COR-L47 (cell line): ENCODE data around the gene OR9G4.

Experiments used
- DNase-seq: peaks from one replicate; lab custom pipeline; 2025; lab: John Stamatoyannopoulos, UW

The OR9G4 gene

DNA sequence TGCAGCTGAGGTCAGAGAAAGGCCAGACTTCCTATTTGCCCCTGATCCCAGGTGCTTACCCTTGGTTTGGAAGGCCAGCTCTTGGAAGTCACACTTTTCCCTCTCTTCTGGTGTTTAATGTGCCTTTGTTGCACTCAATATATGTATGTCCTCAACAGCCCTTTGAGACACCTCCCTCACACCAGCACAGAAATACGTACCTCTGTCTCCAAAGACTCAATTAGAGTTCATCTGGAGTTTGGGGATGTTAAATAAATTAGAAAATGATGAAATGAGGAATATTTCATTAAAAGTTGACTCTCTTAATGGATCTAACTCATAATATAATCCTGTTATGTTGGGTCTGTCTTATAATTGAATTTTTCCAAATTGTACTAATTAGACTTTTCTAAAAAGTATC lies at the start of gene OR9G4:
OR9G4 (minus strand) TSS at position 101 of the 400 bp plus-strand sequence. CDS start 4,931 bp downstream, outside the sequence.
- DNase-seq = no peak

GRCh38 chr11:56783448-56784041 lies 35.0 kb upstream of the OR9G4 start:
- peak; percentile 70 for DNase-seq

DNA sequence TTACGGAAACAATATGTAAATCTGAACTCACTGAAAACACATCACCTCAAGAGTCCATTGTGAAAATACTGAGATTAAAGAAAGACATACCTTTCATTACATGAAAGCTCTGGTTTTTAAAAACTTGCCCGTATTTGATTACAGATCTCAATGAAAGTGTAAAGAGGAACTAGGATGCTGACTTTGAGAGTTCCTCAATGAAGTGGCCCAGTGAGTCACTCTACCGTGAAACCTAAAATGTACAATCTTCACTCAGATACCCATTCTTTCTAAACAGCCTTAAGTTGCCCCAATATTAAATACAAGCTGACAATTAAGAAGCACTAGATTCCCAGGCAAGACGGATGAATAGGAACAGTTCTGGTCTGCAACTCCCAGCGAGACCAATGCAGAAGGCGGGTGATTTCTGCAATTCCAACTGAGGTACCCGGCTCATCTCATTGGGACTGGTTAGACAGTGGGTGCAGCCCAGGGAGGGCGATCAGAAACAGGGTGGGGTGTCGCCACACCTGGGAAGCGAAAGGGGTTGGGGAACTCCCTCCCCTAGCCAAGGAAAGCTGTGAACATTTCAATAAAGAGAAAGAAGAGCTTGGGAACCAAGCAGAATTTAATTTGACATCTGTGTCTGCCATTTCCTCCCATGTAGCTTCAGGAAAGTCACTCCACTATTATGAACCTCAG lies 33.8 kb upstream of the OR9G4 start:
- DNase-seq = no peak

DNA sequence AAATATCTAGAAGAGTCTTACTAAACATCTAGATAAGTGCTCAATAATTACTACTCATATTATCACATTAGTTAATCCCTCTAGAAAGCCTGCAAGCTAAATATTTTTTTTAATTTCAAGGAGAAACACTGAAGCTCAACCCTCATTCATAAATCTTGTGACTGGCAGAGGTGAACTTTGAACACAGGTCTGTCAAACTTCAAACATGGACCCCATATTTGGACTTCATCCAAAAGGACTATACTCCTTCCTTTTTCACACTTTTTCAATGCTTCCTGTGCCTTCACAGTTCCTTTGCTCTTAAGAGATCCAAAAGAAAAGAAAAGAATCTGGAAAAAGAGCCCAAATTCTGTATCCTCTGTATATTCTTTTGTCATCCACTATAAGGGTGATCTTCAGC lies 28.3 kb upstream of the OR9G4 start:
- DNase-seq = no peak

DNA sequence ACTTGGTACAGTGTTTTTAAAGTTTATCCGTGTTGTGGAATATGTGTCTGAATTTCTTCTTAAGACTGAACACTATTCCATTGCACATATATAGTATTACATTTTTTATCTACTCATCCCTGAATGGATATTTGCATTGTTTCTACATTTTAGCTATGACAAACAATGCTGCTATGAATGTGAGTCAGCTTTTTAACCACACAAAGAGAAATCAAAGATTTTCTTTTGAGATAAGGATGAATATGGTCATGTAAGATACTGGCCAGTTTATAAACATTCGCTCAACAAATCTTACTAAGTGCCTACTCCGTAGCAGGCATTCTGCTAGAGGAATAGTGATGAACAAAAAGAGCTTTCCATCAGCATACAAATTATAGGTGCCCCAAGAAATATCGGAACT lies 16.5 kb upstream of the OR9G4 start:
- DNase-seq = no peak

GRCh38 chr11:56751480-56751879 lies 3.0 kb upstream of the OR9G4 start:
- no peak for DNase-seq

DNA sequence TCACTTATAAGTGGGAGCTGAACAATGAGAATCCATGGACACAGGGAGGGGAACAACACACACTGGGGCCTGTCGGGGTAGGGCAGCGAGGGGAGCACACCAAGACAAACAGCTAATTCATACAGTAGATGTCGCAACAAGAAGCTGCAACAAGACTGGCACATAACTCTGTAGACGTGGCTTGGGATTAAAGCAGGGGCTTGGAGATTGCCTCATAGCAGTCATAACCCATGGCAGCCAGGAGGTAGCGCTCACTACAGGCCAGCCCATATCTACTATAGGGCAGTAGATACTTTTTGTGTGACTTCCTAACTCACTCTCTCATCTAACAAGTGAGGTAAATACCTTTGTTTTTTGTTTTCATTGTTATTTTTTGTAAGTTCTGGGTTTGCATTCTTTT lies 1.7 kb upstream of the OR9G4 start:
- no peak for DNase-seq

DNA sequence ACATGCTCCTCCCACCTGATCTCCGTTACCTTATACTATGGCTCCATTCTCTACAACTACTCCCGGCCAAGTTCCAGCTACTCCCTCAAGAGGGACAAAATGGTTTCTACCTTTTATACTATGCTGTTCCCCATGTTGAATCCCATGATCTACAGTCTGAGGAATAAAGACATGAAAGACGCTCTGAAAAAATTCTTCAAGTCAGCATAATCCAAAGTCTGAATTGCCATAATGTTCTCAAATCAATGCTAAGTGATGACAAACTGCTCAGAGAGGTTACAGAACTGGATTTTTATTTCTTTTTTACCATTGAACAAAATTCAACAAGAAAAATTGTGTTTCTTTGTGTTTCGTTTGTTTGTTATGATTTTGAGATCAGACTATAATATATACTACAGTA lies 7.6 kb downstream of the OR9G4 start:
- no peak for DNase-seq

GRCh38 chr11:56740107-56740506 lies 8.4 kb downstream of the OR9G4 start:
- DNase-seq = no peak

DNA sequence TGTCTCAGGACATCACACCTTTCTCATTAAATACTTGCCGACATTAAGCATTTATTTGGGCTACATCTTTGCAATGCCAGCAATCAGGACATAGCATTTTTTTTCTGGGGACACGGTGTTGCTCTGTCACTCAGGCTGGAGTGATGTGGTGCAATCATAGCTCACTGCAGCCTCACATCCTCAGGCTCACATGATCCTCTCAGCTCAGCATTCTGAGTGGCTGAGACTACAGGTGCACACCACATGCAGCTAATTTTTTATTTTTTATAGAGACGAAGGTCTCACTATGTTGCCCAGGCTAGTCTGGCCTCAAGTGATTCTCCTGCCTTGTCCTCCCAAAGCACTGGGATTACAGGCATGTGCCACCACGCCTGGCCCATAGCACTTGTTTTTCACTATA lies 28.0 kb downstream of the OR9G4 start:
- no peak for DNase-seq

- DNase-seq = no peak
Observed at GRCh38 chr11:56716379-56716854, 32.1 kb downstream of the OR9G4 start.

DNA sequence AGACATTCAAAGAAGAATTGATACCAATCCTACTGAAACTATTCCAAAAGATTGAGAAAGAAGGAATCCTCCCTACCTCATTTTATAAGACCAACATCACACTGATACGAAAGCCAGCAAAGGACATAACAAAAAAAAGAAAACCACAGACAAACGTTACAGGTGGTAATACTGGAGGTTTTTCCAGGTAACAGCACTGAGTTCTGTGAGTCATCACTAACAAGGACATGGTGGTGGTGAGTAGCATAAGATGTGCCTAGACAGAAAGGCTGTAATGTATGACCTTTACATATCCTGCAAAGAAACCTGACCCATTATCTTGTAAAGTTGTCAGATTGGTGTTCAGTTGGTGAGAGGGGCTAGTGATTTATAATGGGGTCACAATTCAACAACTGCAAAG lies 34.3 kb downstream of the OR9G4 start:
- no peak for DNase-seq

DNA sequence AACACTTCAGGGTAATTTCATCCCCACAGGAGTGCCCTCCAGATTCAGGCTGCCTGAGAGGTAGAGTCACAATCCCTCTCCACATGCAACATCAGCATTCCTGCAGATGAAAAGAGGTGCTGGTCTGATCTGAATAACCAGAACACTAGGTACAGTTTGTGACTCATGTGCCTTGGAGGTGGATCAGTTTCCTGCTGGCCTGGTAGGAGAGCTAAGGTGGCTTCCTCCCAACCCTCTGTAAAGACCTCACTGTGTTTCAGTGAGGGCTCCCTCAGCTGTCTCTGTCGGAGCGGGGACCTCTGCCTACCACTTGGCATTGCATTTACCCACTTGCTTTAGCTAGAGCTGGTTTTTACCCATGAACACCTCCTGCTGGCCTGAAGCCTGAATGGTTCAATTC lies 42.0 kb downstream of the OR9G4 start:
- no peak for DNase-seq

DNA sequence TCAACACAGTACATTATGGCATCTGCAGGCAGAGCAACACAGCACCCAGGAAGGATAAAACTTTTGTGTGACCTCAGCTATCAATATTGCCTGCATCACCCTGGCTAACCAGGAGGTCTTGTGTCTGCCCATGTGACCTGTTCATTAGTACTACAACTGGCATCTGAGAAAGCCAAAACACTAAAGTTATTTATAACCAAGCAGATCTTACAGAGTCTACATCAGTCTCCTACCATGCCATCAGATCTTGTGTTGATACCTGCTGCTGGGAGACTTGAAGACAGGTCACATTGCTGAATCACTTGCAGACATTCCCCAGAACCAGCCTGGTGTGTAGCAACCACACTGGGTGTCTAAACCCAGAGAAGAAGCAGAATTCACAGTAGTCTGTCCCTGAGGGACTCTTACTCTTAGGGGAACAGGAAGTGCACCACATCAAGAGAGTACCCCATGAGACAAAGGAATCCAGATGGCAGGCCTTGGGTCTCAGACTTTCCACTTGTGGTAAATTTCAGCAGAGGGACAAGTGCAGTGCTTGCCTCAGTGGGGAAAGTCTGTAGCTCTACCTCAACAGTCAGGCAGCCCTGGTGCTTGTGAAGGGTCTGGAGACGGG lies 42.6 kb downstream of the OR9G4 start:
- no peak for DNase-seq

DNA sequence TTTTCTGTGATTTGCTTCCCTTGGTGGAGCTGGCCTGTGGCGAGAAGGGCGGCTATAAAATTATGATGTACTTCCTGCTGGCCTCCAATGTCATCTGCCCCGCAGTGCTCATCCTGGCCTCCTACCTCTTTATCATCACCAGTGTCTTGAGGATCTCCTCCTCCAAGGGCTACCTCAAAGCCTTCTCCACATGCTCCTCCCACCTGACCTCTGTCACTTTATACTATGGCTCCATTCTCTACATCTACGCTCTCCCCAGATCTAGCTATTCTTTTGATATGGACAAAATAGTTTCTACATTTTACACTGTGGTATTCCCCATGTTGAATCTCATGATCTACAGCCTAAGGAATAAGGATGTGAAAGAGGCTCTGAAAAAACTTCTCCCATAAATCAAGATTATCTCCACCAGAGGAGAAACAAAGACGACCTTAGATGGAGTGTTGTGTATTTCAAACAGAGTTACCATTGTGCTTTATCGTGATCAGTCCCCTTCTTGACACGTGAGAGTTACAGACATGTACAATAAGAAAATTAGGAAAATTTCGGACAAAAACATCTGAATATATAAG lies 47.5 kb downstream of the OR9G4 start:
- no peak for DNase-seq

DNA sequence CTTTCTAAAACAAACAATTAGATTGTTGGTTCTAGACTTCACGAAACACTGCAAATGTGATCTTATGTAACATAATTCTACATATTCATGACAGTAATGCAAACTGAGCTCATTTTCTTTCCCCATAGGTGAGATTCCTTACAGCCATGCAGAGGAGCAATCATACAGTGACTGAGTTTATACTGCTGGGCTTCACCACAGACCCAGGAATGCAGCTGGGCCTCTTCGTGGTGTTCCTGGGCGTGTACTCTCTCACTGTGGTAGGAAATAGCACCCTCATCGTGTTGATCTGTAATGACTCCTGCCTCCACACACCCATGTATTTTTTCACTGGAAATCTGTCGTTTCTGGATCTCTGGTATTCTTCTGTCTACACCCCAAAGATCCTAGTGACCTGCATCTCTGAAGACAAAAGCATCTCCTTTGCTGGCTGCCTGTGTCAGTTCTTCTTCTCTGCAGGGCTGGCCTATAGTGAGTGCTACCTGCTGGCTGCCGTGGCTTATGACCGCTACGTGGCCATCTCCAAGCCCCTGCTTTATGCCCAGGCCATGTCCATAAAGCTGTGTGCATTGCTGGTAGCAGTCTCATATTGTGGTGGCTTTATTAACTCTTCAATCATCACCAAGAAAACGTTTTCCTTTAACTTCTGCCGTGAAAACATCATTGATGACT lies 48.1 kb downstream of the OR9G4 start:
- no peak for DNase-seq

DNA sequence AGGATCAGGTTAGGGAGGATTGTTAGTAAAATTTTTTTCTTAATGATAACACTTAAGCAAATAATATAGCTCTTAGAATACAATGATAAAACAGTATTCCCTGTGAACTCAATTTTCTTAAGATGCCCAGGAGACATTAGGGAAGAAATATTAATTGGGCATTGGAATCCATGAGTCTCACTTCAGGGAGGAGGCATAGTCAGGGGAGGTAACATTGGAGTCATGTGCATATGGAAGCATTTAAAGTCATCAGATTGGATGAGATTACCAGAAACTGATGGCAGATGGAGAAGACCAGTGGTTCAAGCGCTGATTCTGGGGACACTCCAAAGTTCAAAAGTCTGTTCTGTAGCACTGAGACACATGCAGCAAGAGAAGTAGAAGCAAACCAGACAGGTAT lies 49.7 kb downstream of the OR9G4 start, which contains the start of gene OR9G1:
OR9G1 (plus strand) TSS at position 301 of the 400 bp plus-strand sequence. CDS start 1,293 bp downstream, outside the sequence.
- DNase-seq = no peak

GRCh38 chr11:56693428-56693827 lies 55.1 kb downstream of the OR9G4 start:
- DNase-seq = no peak
